Neural cell (in vitro differentiated cells): ENCODE measurements around the gene RAB22A. TPM values are rescaled to one million over a fixed set of nuclear protein-coding genes. Genes with fewer than 3 reads are reported as not detected.

Source experiments
- H2AFZ ChIP-seq: fragments of 200-600, 300-800 bp; sonication (generic), shearing (Covaris generic); 2 replicates; pipeline ENCODE4 v1.6.0; 2014; ENCODE audit warnings: low read depth, mild to moderate bottlenecking, antibody characterized with exemption, low read length, moderate library complexity
- H3F3A ChIP-seq: fragments of 200-600 bp; shearing (Covaris generic); 2 replicates; pipeline ENCODE4 v1.6.1; 2016; ENCODE audit warnings: mild to moderate bottlenecking, moderate library complexity, mixed read lengths, antibody characterized with exemption, low read length; ENCODE audit not compliant: insufficient read depth, poor library complexity, severe bottlenecking
- H3K27ac ChIP-seq: fragments of 200-600, 300-800 bp; sonication (generic), shearing (Covaris generic); 2 replicates; pipeline ENCODE4 v1.5.1; 2014; ENCODE audit warnings: mild to moderate bottlenecking, low read length, moderate library complexity
- H3K27me3 ChIP-seq: fragments of 300-800, 200-600 bp; sonication (generic), shearing (Covaris generic); 2 replicates; pipeline ENCODE4 v1.6.0; 2014; ENCODE audit warnings: mild to moderate bottlenecking, low read depth, low read length, moderate library complexity; ENCODE audit not compliant: insufficient read depth
- H3K36me3 ChIP-seq: fragments of 300-800, 200-600 bp; sonication (generic), shearing (Covaris generic); 2 replicates; pipeline ENCODE4 v1.5.1; 2014; ENCODE audit warnings: mild to moderate bottlenecking, antibody characterized with exemption, low read length, moderate library complexity; ENCODE audit not compliant: insufficient read depth
- H3K4me2 ChIP-seq: fragments of 300-800, 200-600 bp; sonication (generic), shearing (Covaris generic); 2 replicates; pipeline ENCODE4 v1.6.0; 2014; ENCODE audit warnings: mild to moderate bottlenecking, low read length
- H3K4me3 ChIP-seq: fragments of 300-800, 200-600 bp; sonication (generic), shearing (Covaris generic); 2 replicates; pipeline ENCODE4 v1.5.1; 2014; ENCODE audit warnings: mild to moderate bottlenecking, low read length, moderate library complexity
- H3K79me2 ChIP-seq: fragments of 200-600 bp; shearing (Covaris generic); replicated peaks from 2 replicates; pipeline ENCODE4 v1.6.0; 2014; ENCODE audit warnings: mild to moderate bottlenecking, low read length, moderate library complexity; ENCODE audit not compliant: insufficient read depth
- H3K9ac ChIP-seq: fragments of 300-800, 200-600 bp; sonication (generic), shearing (Covaris generic); 2 replicates; pipeline ENCODE4 v1.6.1; 2016; ENCODE audit warnings: mild to moderate bottlenecking, low read length, mixed read lengths
- H3K9me2 ChIP-seq: fragments of 200-600 bp; shearing (Covaris generic); 2 replicates; pipeline ENCODE4 v1.6.1; 2016; ENCODE audit warnings: mild to moderate bottlenecking, low read length, mixed read lengths; ENCODE audit not compliant: insufficient read depth
- H3K9me3 ChIP-seq: fragments of 200-600, 300-800 bp; sonication (generic), shearing (Covaris generic); 2 replicates; pipeline ENCODE4 v1.6.1; 2016; ENCODE audit warnings: mild to moderate bottlenecking, mixed run types, low read length, moderate library complexity, mixed read lengths
- H4K20me1 ChIP-seq: fragments of 200-600 bp; shearing (Covaris generic); 2 replicates; pipeline ENCODE4 v1.6.1; 2016; ENCODE audit warnings: mild to moderate bottlenecking, mixed run types; ENCODE audit not compliant: insufficient read depth
- CTCF ChIP-seq: fragments of 450-650 bp; IDR thresholded peaks from 2 replicates; pipeline ENCODE4 v1.5.1; 2014; ENCODE audit warnings: antibody characterized with exemption, mild to moderate bottlenecking, moderate library complexity; ENCODE audit not compliant: poor library complexity, severe bottlenecking
- EP300 ChIP-seq: fragments of 450-650 bp; conservative IDR thresholded peaks from 2 replicates; pipeline ENCODE4 v1.6.1; 2014; ENCODE audit warnings: antibody characterized with exemption, mild to moderate bottlenecking, moderate library complexity; ENCODE audit not compliant: poor library complexity, severe bottlenecking
- EZH2 ChIP-seq: fragments of 200-600, 300-800 bp; shearing (Covaris generic), sonication (generic); IDR thresholded peaks from 2 replicates; pipeline ENCODE4 v1.6.1; 2014; ENCODE audit warnings: antibody characterized with exemption, low read length, borderline replicate concordance, mild to moderate bottlenecking; ENCODE audit not compliant: insufficient read depth, poor library complexity, severe bottlenecking
- MXI1 ChIP-seq: fragments of 450-650 bp; conservative IDR thresholded peaks from 2 replicates; pipeline ENCODE4 v1.6.1; 2014; ENCODE audit warnings: antibody characterized with exemption, mild to moderate bottlenecking; ENCODE audit not compliant: poor library complexity, severe bottlenecking
- POLR2AphosphoS5 ChIP-seq: IDR thresholded peaks from 2 replicates; pipeline ENCODE4 v1.6.1; 2012
- RAD21 ChIP-seq: fragments of 450-650 bp; conservative IDR thresholded peaks from 2 replicates; pipeline ENCODE4 v1.6.1; 2014; ENCODE audit warnings: antibody characterized with exemption, mild to moderate bottlenecking, moderate library complexity
- REST ChIP-seq: IDR thresholded peaks from 2 replicates; pipeline ENCODE4 v1.6.1; 2012; ENCODE audit warnings: borderline replicate concordance
- SMC3 ChIP-seq: fragments of 450-650 bp; conservative IDR thresholded peaks from 2 replicates; pipeline ENCODE4 v1.6.1; 2014; ENCODE audit warnings: antibody characterized with exemption, mild to moderate bottlenecking, moderate library complexity; ENCODE audit not compliant: poor library complexity
- TAF1 ChIP-seq: IDR thresholded peaks from 2 replicates; pipeline ENCODE4 v1.6.1; 2012; ENCODE audit warnings: low read depth
- polyA plus RNA-seq: library from polyadenylated mRNA; depleted of rRNA; stranded (reverse); fragments of >200 nt; gene quantifications from 2 replicates; pipeline ENCODE4 v1.2.3, GENCODE V29; 2014

Gene RAB22A
- polyA plus RNA-seq, 1 donor from 2014 or later: 15.7 TPM

GRCh38 chr20:58300321-58300720 lies 9.2 kb upstream of the RAB22A start:
- no peak overlapping the region for H3K4me3 ChIP-seq
- H3F3A ChIP-seq: no peaks in the 10 kb centered on the region
- H4K20me1 ChIP-seq: no peaks in the 10 kb centered on the region
- no peaks in the 10 kb centered on the region for H3K27me3 ChIP-seq
- H3K36me3 ChIP-seq: no peaks in the 10 kb centered on the region
- no peak overlapping the region for H2AFZ ChIP-seq
- no peaks in the 10 kb centered on the region for H3K9me2 ChIP-seq
- no peaks in the 10 kb centered on the region for H3K79me2 ChIP-seq
- H3K4me2 ChIP-seq: no peak overlapping the region
- no peak overlapping the region for H3K27ac ChIP-seq
- H3K9ac ChIP-seq: no peak overlapping the region
- no peaks in the 10 kb centered on the region for H3K9me3 ChIP-seq
- TF ChIP-seq MXI1 (no peak), EZH2 (no peak), TAF1 (no peak), POLR2AphosphoS5 (no peak), CTCF (no peak), EP300 (no peak), SMC3 (no peak), RAD21 (no peak), REST (no peak)

DNA sequence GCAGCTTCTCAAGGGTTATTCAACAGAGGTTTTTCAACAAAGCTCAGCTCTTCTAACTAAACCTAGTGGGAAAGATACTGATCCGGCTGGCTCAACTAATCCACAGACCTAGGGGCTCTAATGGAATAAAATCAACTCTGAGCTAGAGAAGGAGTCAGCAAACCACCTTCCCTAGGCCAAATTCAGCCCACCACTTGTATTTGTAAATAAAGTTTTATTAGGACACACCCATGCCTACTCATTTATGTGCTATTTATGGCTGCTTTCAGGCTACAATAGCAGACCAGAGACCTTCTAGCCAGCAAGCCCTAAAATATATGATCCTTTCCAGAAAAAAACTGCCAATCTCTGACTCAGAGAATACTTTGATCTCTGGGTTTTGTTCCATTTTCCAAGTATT lies 6.0 kb upstream of the RAB22A start:
- H3K4me2 ChIP-seq: no peak overlapping the region
- H3F3A ChIP-seq: no peaks in the 10 kb centered on the region
- H3K4me3 ChIP-seq: no peak overlapping the region
- H3K9me2 ChIP-seq: no peaks in the 10 kb centered on the region
- TF ChIP-seq TAF1 (no peak), CTCF (no peak), EP300 (no peak), POLR2AphosphoS5 (no peak), EZH2 (no peak), MXI1 (no peak), SMC3 (no peak), REST (no peak), RAD21 (no peak)
- no peaks in the 10 kb centered on the region for H3K36me3 ChIP-seq
- H3K9me3 ChIP-seq: no peaks in the 10 kb centered on the region
- H3K27me3 ChIP-seq: no peaks in the 10 kb centered on the region
- no peak overlapping the region for H3K9ac ChIP-seq
- H2AFZ ChIP-seq: no peak overlapping the region
- no peak overlapping the region for H3K27ac ChIP-seq
- H3K79me2 ChIP-seq: no peaks in the 10 kb centered on the region
- H4K20me1 ChIP-seq: no peaks in the 10 kb centered on the region
